ENCODE measurements around the gene PVALB. TPM values are rescaled to one million over a fixed set of nuclear protein-coding genes. Genes with fewer than 3 reads are reported as not detected.
A peak's percentile ranks its signal among the peaks of the same experiment; 100 is the strongest.

PVALB gene
- polyA plus RNA-seq, 3 donors: 0.65 TPM; not detected in 2

- Histone ChIP-seq H4K20me1 (ENCODE audit: insufficient read depth, low read length) (no peaks in the 10 kb centered on the region), H3K9ac (ENCODE audit: insufficient read depth, low read length, poor library complexity, severe bottlenecking) (no peak overlapping the region), H2AFZ (ENCODE audit: insufficient read depth, low read depth, low read length, poor library complexity, severe bottlenecking) (peak overlapping the region; percentile 86), H3K9me3 (replicated peaks in 1 of 2; ENCODE audit: control insufficient read depth in 1 of 2, insufficient read depth in 1 of 2, low read length in 2 of 2) (no peaks in the 10 kb centered on the region), H3K79me2 (ENCODE audit: insufficient read depth, low read length) (peaks cover 6% of the 10 kb centered on the region), H3K27ac (ENCODE audit: low read depth in 1 of 2, low read length in 2 of 2) (peak overlapping the region in 1 of 2 donors; percentile 21), H3K4me1 (ENCODE audit: control insufficient read depth in 1 of 2, insufficient read depth in 2 of 2, low read length in 2 of 2) (peaks cover 17 to 30% of the 10 kb centered on the region in 2 donors), H3K27me3 (ENCODE audit: control insufficient read depth in 2 of 2, insufficient read depth in 2 of 2, low read length in 2 of 2) (no peaks in the 10 kb centered on the region), H3K4me3 (replicated peaks in 1 of 3; ENCODE audit: low read depth in 2 of 3, low read length in 3 of 3) (peak overlapping the region in 1 of 3 experiments; percentile 80), H3K36me3 (replicated peaks in 1 of 2; ENCODE audit: control insufficient read depth in 1 of 2, insufficient read depth in 2 of 2, low read length in 2 of 2) (no peaks in the 10 kb centered on the region), H3K4me2 (replicated peaks; ENCODE audit: extremely low read depth, low read length, poor library complexity, severe bottlenecking) (peak overlapping the region; percentile 79)
- 76% methylated on average over 5 of the region's 12 CpGs for whole genome bisulfite sequencing (ENCODE audit: insufficient coverage)
- Mint-ChIP-seq H3K27ac (peak overlapping the region; percentile 79 to 90 (median 87)), H3K4me3 (peak overlapping the region; percentile 87 to 93), H3K9me3 (peaks cover 0 to 1% (median 0%) of the 10 kb centered on the region in 7 donors), H3K36me3 (peaks cover 1 to 3% of the 10 kb centered on the region in 2 donors), H3K4me1 (peaks cover 24% of the 10 kb centered on the region), H3K27me3 (ENCODE audit: low read depth in 3 of 3) (peaks cover 0 to 5% (median 4%) of the 10 kb centered on the region in 3 donors)
- TF ChIP-seq, protein P1, sequence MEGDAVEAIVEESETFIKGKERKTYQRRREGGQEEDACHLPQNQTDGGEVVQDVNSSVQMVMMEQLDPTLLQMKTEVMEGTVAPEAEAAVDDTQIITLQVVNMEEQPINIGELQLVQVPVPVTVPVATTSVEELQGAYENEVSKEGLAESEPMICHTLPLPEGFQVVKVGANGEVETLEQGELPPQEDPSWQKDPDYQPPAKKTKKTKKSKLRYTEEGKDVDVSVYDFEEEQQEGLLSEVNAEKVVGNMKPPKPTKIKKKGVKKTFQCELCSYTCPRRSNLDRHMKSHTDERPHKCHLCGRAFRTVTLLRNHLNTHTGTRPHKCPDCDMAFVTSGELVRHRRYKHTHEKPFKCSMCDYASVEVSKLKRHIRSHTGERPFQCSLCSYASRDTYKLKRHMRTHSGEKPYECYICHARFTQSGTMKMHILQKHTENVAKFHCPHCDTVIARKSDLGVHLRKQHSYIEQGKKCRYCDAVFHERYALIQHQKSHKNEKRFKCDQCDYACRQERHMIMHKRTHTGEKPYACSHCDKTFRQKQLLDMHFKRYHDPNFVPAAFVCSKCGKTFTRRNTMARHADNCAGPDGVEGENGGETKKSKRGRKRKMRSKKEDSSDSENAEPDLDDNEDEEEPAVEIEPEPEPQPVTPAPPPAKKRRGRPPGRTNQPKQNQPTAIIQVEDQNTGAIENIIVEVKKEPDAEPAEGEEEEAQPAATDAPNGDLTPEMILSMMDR (IDR thresholded peaks at IDR 0.05): no peak
- DNase-seq: no peak
- intact Hi-C loops (cut with micrococcal nuclease): loop anchor here (5.0 to 10.0 kb wide), 2 partner anchors 242 to 249 kb away; partner anchors contain the start of gene EIF3D (in 1 of the 2)
Measured at GRCh38 chr22:36776722-36777121, 40.1 kb downstream of the PVALB start.

- Mint-ChIP-seq H3K9me3 (peaks cover 0 to 1% (median 0%) of the 10 kb centered on the region in 7 donors), H3K4me3 (peak within 1 kb of the TSS; percentile 87 to 93), H3K4me1 (peaks cover 22% of the 10 kb centered on the region), H3K27me3 (ENCODE audit: low read depth in 3 of 3) (peaks cover 0 to 5% (median 4%) of the 10 kb centered on the region in 3 donors), H3K36me3 (peaks cover 4 to 6% of the 10 kb centered on the region in 2 donors), H3K27ac (peak within 1 kb of the TSS; percentile 79 to 93 (median 90))
- H2AFZ ChIP-seq (ENCODE audit: insufficient read depth, low read depth, low read length, poor library complexity, severe bottlenecking): peak within 1 kb of the TSS; percentile 86
- peaks cover 6% of the 10 kb centered on the region for H3K79me2 ChIP-seq (ENCODE audit: insufficient read depth, low read length)
- peak within 1 kb of the TSS; percentile 65 to 80 (median 78) for H3K4me3 ChIP-seq (replicated peaks in 1 of 3; ENCODE audit: low read depth in 2 of 3, low read length in 3 of 3)
- intact Hi-C loops (cut with micrococcal nuclease): loop anchor here (5.0 to 10.0 kb wide), 2 partner anchors 241 to 249 kb away; partner anchors contain the start of gene EIF3D (in 1 of the 2)
- H4K20me1 ChIP-seq (ENCODE audit: insufficient read depth, low read length): no peaks in the 10 kb centered on the region
- no peaks in the 10 kb centered on the region for H3K9me3 ChIP-seq (replicated peaks in 1 of 2; ENCODE audit: control insufficient read depth in 1 of 2, insufficient read depth in 1 of 2, low read length in 2 of 2)
- under 1% methylated on average over 41 of the region's 43 CpGs for WGBS (ENCODE audit: insufficient coverage)
- peak within 1 kb of the TSS; percentile 34 to 76 for H3K27ac ChIP-seq (ENCODE audit: low read depth in 1 of 2, low read length in 2 of 2)
- H3K4me1 ChIP-seq (ENCODE audit: control insufficient read depth in 1 of 2, insufficient read depth in 2 of 2, low read length in 2 of 2): peaks cover 18 to 29% of the 10 kb centered on the region in 2 donors
- no peaks in the 10 kb centered on the region for H3K36me3 ChIP-seq (replicated peaks in 1 of 2; ENCODE audit: control insufficient read depth in 1 of 2, insufficient read depth in 2 of 2, low read length in 2 of 2)
- peak; percentile 100 for DNase-seq
- H3K9ac ChIP-seq (ENCODE audit: insufficient read depth, low read length, poor library complexity, severe bottlenecking): peak within 1 kb of the TSS; percentile 69
- H3K4me2 ChIP-seq (replicated peaks; ENCODE audit: extremely low read depth, low read length, poor library complexity, severe bottlenecking): peak within 1 kb of the TSS; percentile 86
- H3K27me3 ChIP-seq (ENCODE audit: control insufficient read depth in 2 of 2, insufficient read depth in 2 of 2, low read length in 2 of 2): no peaks in the 10 kb centered on the region
- TF ChIP-seq, protein P1 (IDR thresholded peaks at IDR 0.05): no peak
Measured at GRCh38 chr22:36775964-36776669, 40.7 kb downstream of the PVALB start, which contains the start of gene IFT27. Gene IFT27, minus strand, starts transcription at chr22:36776119. Its CDS starts 412 bp downstream, at chr22:36775707.

All from CD14-positive monocyte (primary cell).